Upper lobe of left lung (tissue), 6 donors: ENCODE data around the gene H2AZ2. TPM values are rescaled to one million over a fixed set of nuclear protein-coding genes. Genes with fewer than 3 reads are reported as not detected.
A peak's percentile ranks its signal among the peaks of the same experiment; 100 is the strongest.

Experiments used
- ATAC-seq, 2 donors: fragments of 200-7000 bp; cut with Tn5 transposase; one replicate each; pipeline ENCODE4 v1.9.1; 2022; ENCODE audit warnings: mild to moderate bottlenecking in 2 of 2, moderate library complexity in 2 of 2; ENCODE audit not compliant: low FRiP score in 2 of 2
- DNase-seq, 2 donors: peaks; one replicate each; pipeline ENCODE4 v3.0.0-alpha.2; 2019 to 2020
- H3K27ac ChIP-seq, 4 donors: fragments of 200-600 bp; sonication (generic); one replicate each; pipeline ENCODE4 v1.5.1; 2016 to 2019
- H3K27me3 ChIP-seq, 4 donors: fragments of 200-600 bp; sonication (generic); one replicate each; pipeline ENCODE4 v1.5.1; 2017 to 2019
- H3K36me3 ChIP-seq, 4 donors: fragments of 200-600 bp; sonication (generic); one replicate each; pipeline ENCODE4 v1.5.1; 2016 to 2019
- H3K4me1 ChIP-seq, 4 donors: fragments of 200-600 bp; sonication (generic); one replicate each; pipeline ENCODE4 v1.5.1; 2018 to 2019
- H3K4me3 ChIP-seq, 4 donors: fragments of 200-600 bp; sonication (generic); one replicate each; pipeline ENCODE4 v1.5.1; 2017 to 2019; ENCODE audit warnings: mild to moderate bottlenecking in 2 of 4, moderate library complexity in 1 of 4
- H3K9me3 ChIP-seq, 4 donors: fragments of 200-600 bp; sonication (generic); one replicate each; pipeline ENCODE4 v1.5.1; 2018 to 2019
- CTCF ChIP-seq, 6 experiments: fragments of 450-650 bp in 4 of 6; fragments of 200-600 bp in 2 of 6; sonication (generic) in 2 of 6; IDR thresholded peaks; one replicate each; pipeline ENCODE4 v1.5.1; 2016 to 2019; ENCODE audit warnings: antibody characterized with exemption in 6 of 6
- EP300 ChIP-seq, 4 donors: sonication (generic); formaldehyde crosslinking; IDR thresholded peaks; one replicate each; pipeline ENCODE4 v1.5.1; 2017; ENCODE audit warnings: antibody characterized with exemption in 4 of 4, control low read depth in 2 of 4
- POLR2A ChIP-seq, 4 donors: fragments of 450-650 bp; IDR thresholded peaks; one replicate each; pipeline ENCODE4 v1.5.1; 2016 to 2017; ENCODE audit warnings: antibody characterized with exemption in 4 of 4, mild to moderate bottlenecking in 2 of 4
- POLR2AphosphoS5 ChIP-seq, 2 donors: sonication (generic); formaldehyde crosslinking; IDR thresholded peaks; one replicate each; pipeline ENCODE4 v1.5.1; 2017; ENCODE audit warnings: antibody characterized with exemption in 2 of 2
- WGBS, 2 donors: methylation state at CpG; one replicate each; pipeline ENCODE4 v1.1.5; 2017 to 2018; 5-methylcytosine and 5-hydroxymethylcytosine counted together
- total RNA-seq, 6 donors: library from RNA; depleted of rRNA in 4 of 6; stranded (reverse); fragments of >200 nt in 4 of 6; gene quantifications; one replicate each; pipeline versions ENCODE4 v1.1.0 to v1.2.1, GENCODE V29; 2016 to 2021
- donor health status: DM: no; HTN: no; CAD: no; lungs with moderate emphysema.
- donor health status: DM: no; HTN: yes; CAD: no; lungs with severe emphysema.

H2AZ2 gene
- total RNA-seq, 6 donors from 2014 or later, result 46.1 to 151 (median 133) TPM

GRCh38 chr7:44802418-44803025, 45.4 kb downstream of the H2AZ2 start:
- ATAC-seq (no peak), DNase-seq (no peak)
- Histone ChIP-seq H3K27ac (no peak overlapping the region), H3K4me3 (no peak overlapping the region), H3K9me3 (no peaks in the 10 kb centered on the region), H3K36me3 (peaks cover 32 to 66% (median 52%) of the 10 kb centered on the region in 4 donors), H3K4me1 (peaks cover 16 to 29% (median 22%) of the 10 kb centered on the region in 4 donors), H3K27me3 (no peaks in the 10 kb centered on the region)
- 96 to 97% methylated on average over 4 to 5 of the region's 5 CpGs for WGBS, 2 donors
- TF ChIP-seq POLR2A (IDR thresholded peaks at IDR 0.05) (no peak), EP300 (IDR thresholded peaks at IDR 0.05) (no peak), CTCF (IDR thresholded peaks at IDR 0.05) (no peak), POLR2AphosphoS5 (IDR thresholded peaks at IDR 0.05) (no peak)

GRCh38 chr7:44801890-44802289, 46.0 kb downstream of the H2AZ2 start:
- no peak for DNase-seq

DNA sequence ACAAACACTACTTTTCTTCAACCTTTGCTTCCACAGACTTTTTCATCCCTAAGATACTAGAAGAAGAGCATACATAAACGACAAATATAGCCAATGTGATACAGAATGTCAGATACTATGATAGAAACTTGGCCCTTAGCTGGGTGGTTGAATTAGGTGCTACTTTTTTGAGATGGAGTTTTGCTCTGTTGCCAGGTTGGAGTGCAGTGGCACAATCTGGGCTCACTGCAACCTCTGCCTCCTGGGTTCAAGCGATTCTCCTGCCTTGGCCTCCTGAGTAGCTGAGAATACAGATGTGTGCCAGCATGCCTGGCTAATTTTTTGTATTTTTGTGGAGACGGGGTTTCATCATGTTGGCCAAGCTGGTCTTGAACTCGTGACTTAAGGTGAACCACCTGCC, 47.9 kb downstream of the H2AZ2 start:
- DNase-seq (no peak), ATAC-seq (no peak)
- Histone ChIP-seq H3K4me1 (peaks cover 23 to 37% (median 28%) of the 10 kb centered on the region in 4 donors), H3K27me3 (no peaks in the 10 kb centered on the region), H3K4me3 (no peak overlapping the region), H3K36me3 (peaks cover 32 to 61% (median 50%) of the 10 kb centered on the region in 4 donors), H3K27ac (no peak overlapping the region), H3K9me3 (no peaks in the 10 kb centered on the region)
- TF ChIP-seq EP300 (IDR thresholded peaks at IDR 0.05) (no peak), POLR2A (IDR thresholded peaks at IDR 0.05) (no peak)
- 79 to 87% methylated on average over 4 of the region's 4 CpGs for WGBS, 2 donors

More at GRCh38 chr7:44801890-44802289, 46.0 kb downstream of the H2AZ2 start:
- Histone ChIP-seq H3K4me1 (peaks cover 16 to 29% (median 22%) of the 10 kb centered on the region in 4 donors), H3K4me3 (no peak overlapping the region), H3K27ac (no peak overlapping the region), H3K9me3 (no peaks in the 10 kb centered on the region), H3K27me3 (no peaks in the 10 kb centered on the region), H3K36me3 (peaks cover 32 to 66% (median 52%) of the 10 kb centered on the region in 4 donors)
- WGBS, 2 donors, result 79 to 95% methylated on average over 5 of the region's 5 CpGs
- no peak for TF ChIP-seq EP300 (IDR thresholded peaks at IDR 0.05)
- no peak for TF ChIP-seq CTCF (IDR thresholded peaks at IDR 0.05)
- no peak for ATAC-seq

- no peaks in the 10 kb centered on the region for H3K9me3 ChIP-seq
- ATAC-seq (no peak), DNase-seq (no peak)
- peak overlapping the region in 3 of 4 donors; percentile 97 to 100 (median 100) for H3K27ac ChIP-seq
- H3K27me3 ChIP-seq, result no peaks in the 10 kb centered on the region
- WGBS, 2 donors, result 20 to 25% methylated on average over 2 of the region's 2 CpGs
- peaks cover 32 to 50% (median 42%) of the 10 kb centered on the region in 4 donors for H3K36me3 ChIP-seq
- H3K4me3 ChIP-seq, result peak overlapping the region; percentile 16 to 80 (median 76)
- TF ChIP-seq POLR2A (IDR thresholded peaks at IDR 0.05) (no peak), CTCF (IDR thresholded peaks at IDR 0.05) (no peak), POLR2AphosphoS5 (IDR thresholded peaks at IDR 0.05) (no peak), EP300 (IDR thresholded peaks at IDR 0.05) (no peak)
- H3K4me1 ChIP-seq, result peaks cover 23 to 37% (median 28%) of the 10 kb centered on the region in 4 donors
Observed at GRCh38 chr7:44798649-44799305, 49.1 kb downstream of the H2AZ2 start.

- H3K27ac ChIP-seq, result peak overlapping the region; percentile 97 to 100 (median 100)
- peaks cover 23 to 37% (median 28%) of the 10 kb centered on the region in 4 donors for H3K4me1 ChIP-seq
- TF ChIP-seq EP300 (IDR thresholded peaks at IDR 0.05) (no peak), POLR2AphosphoS5 (IDR thresholded peaks at IDR 0.05) (peak; percentile 69 to 70), POLR2A (IDR thresholded peaks at IDR 0.05) (peak in 2 of 4 donors; percentile 19 to 40), CTCF (IDR thresholded peaks at IDR 0.05) (peak; percentile 34 to 56 (median 38))
- no peaks in the 10 kb centered on the region for H3K27me3 ChIP-seq
- no peaks in the 10 kb centered on the region for H3K9me3 ChIP-seq
- 3% methylated on average over 23 to 26 of the region's 26 CpGs for WGBS, 2 donors
- H3K4me3 ChIP-seq, result peak overlapping the region; percentile 43 to 80 (median 76)
- H3K36me3 ChIP-seq, result peaks cover 21 to 38% (median 30%) of the 10 kb centered on the region in 4 donors
- DNase-seq (peak; percentile 95 to 96), ATAC-seq (peak; percentile 87 to 91)
Observed at GRCh38 chr7:44797329-44798258, 50.3 kb downstream of the H2AZ2 start.
